Left lung (tissue), 10 donors: ENCODE results near the gene SPINK4. TPM values are rescaled to one million over a fixed set of nuclear protein-coding genes. Genes with fewer than 3 reads are reported as not detected.

Experiments
- ATAC-seq: fragments of 200-7000 bp; cut with Tn5 transposase; one replicate; pipeline ENCODE4 v1.9.1; 2020; ENCODE audit warnings: moderate library complexity
- DNase-seq, 4 donors: peaks; one replicate each; pipeline ENCODE4 v3.0.0-alpha.2; 2013 to 2020
- H3K27ac ChIP-seq, 2 donors: fragments of 200-600 bp; sonication (generic) in 1 of 2; one replicate each; pipeline versions ENCODE4 v1.5.0 to v1.8.0; 2020 to 2021
- H3K27me3 ChIP-seq, 2 donors: fragments of 200-600 bp; sonication (generic) in 1 of 2; one replicate each; pipeline versions ENCODE4 v1.5.0 to v1.8.0; 2020 to 2021
- H3K36me3 ChIP-seq, 2 donors: fragments of 200-600 bp; sonication (generic) in 1 of 2; one replicate each; pipeline versions ENCODE4 v1.5.0 to v1.8.0; 2020 to 2021
- H3K4me1 ChIP-seq, 2 donors: fragments of 200-600 bp; one replicate each; pipeline ENCODE4 v1.8.0; 2021
- H3K4me3 ChIP-seq, 2 donors: fragments of 200-600 bp; sonication (generic) in 1 of 2; one replicate each; pipeline versions ENCODE4 v1.5.0 to v1.8.0; 2020 to 2021; ENCODE audit warnings: mild to moderate bottlenecking in 1 of 2
- H3K9me3 ChIP-seq, 2 donors: fragments of 200-600 bp; sonication (generic) in 1 of 2; one replicate each; pipeline versions ENCODE4 v1.5.0 to v1.8.0; 2020 to 2021
- intact Hi-C, 2 donors: fragments of 100-400 bp; cut with DNase I; formaldehyde crosslinking; loops; one replicate each; pipeline versions ENCODE4 v1.11.2 to v1.14.2; 2022
- polyA plus RNA-seq, 6 donors: library from polyadenylated mRNA; unstranded; fragments of 120-200 nt; gene quantifications; one replicate each; pipeline ENCODE4 v1.2.1, GENCODE V29; 2013; ENCODE audit not compliant: insufficient read length in 6 of 6
- total RNA-seq, 2 donors: library from RNA; stranded (reverse); fragmentation: NEBNext Ultra II Directional; extraction: Animal tissue kit (Norgen Biotek cat#: 25700); gene quantifications; one replicate each; pipeline ENCODE4 v1.2.1, GENCODE V29; 2021
- TF ChIP-seq, protein P1 (sequence below), 2 donors: fragments of 200-600 bp; sonication (generic) in 1 of 2; IDR thresholded peaks; one replicate each; pipeline versions ENCODE4 v1.5.0 to v1.8.0; 2021; ENCODE audit warnings: antibody characterized with exemption in 2 of 2
- donor health status: DM: no; HTN: yes; CAD: no.
- donor health status: DM: no; HTN: no; CAD: no.

SPINK4 gene
- total and polyA plus RNA-seq, 8 donors: not detected

DNA sequence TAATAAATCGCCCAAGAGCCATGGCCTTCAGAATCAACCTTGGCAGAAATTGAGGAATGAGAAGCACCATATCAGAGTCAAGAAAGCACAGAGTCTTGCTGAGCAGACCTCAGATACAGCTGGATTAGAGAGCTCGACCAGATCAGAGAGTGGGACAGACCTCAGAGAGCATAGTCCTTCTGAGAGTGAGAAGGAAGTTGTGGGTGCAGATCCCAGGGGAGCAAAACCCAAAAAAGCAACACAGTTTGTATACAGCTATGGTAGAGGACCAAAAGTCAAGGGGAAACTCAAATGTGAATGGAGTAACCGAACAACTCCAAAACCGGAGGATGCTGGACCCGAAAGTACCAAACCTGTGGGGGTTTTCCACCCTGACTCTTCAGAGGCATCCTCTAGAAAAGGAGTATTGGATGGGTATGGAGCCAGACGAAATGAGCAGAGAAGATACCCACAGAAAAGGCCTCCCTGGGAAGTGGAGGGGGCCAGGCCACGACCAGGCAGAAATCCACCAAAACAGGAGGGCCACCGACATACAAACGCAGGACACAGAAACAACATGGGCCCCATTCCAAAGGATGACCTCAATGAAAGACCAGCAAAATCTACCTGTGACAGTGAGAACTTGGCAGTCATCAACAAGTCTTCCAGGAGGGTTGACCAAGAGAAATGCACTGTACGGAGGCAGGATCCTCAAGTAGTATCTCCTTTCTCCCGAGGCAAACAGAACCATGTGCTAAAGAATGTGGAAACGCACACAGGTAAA, 54.9 kb downstream of the SPINK4 start:
- TF ChIP-seq, protein P1, sequence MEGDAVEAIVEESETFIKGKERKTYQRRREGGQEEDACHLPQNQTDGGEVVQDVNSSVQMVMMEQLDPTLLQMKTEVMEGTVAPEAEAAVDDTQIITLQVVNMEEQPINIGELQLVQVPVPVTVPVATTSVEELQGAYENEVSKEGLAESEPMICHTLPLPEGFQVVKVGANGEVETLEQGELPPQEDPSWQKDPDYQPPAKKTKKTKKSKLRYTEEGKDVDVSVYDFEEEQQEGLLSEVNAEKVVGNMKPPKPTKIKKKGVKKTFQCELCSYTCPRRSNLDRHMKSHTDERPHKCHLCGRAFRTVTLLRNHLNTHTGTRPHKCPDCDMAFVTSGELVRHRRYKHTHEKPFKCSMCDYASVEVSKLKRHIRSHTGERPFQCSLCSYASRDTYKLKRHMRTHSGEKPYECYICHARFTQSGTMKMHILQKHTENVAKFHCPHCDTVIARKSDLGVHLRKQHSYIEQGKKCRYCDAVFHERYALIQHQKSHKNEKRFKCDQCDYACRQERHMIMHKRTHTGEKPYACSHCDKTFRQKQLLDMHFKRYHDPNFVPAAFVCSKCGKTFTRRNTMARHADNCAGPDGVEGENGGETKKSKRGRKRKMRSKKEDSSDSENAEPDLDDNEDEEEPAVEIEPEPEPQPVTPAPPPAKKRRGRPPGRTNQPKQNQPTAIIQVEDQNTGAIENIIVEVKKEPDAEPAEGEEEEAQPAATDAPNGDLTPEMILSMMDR (IDR thresholded peaks at IDR 0.05): no peak
- Histone ChIP-seq H3K36me3 (peaks cover 0 to 64% of the 10 kb centered on the region in 2 donors), H3K4me1 (peaks cover 9 to 75% of the 10 kb centered on the region in 2 donors)

DNA sequence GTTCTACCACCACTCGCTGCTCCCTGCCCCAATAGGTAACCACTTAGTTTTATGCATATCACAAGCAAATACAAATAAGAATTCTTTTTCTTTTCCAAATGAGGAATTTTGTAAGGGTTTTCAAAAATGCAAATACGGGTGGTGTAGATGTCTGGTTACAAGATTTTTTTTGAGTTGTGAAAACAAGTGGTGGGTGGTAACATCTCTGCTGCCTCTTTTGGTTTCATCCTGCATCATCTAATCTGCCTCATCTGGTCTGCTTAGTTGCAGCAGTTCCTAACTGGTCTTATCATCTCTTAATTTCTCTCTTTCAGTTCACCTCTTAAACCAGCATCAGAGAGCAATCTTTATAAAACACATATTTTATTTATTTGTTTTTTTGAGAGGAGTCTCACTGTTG, 55.6 kb downstream of the SPINK4 start:
- intact Hi-C loops: no loop called here
- Histone ChIP-seq H3K36me3 (peaks cover 0 to 70% of the 10 kb centered on the region in 2 donors), H3K9me3 (no peaks in the 10 kb centered on the region), H3K4me1 (peaks cover 9 to 80% of the 10 kb centered on the region in 2 donors), H3K27ac (no peak overlapping the region), H3K27me3 (no peaks in the 10 kb centered on the region), H3K4me3 (no peak overlapping the region)
- no peak for DNase-seq
- no peak for ATAC-seq
- TF ChIP-seq, protein P1 (IDR thresholded peaks at IDR 0.05): no peak

More for the DNA sequence above, 54.9 kb downstream of the SPINK4 start:
- Histone ChIP-seq H3K9me3 (no peaks in the 10 kb centered on the region), H3K27ac (no peak overlapping the region), H3K27me3 (no peaks in the 10 kb centered on the region), H3K4me3 (no peak overlapping the region)
- no peak for DNase-seq
- intact Hi-C loops: no loop called here
- ATAC-seq: no peak

DNA sequence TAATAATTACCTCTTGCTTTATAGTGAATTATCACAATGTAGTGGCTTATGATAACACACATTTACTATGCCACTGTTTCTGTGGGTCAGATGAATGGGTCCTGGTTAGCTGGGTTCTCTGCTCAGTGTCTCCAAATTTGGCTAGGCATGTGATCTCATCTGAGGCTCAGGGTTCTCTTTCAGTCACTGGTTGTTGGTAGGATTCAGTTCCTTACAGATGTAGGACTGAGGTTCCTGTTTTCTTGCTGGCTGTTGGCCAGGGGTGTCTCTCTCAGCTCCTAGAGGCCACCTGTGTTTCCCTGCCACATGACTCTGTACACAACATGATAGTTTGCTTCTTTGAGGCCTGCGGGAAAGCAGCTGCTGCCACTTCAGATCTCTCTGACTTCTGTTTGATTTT, 57.5 kb downstream of the SPINK4 start:
- peaks cover 3 to 84% of the 10 kb centered on the region in 2 donors for H3K36me3 ChIP-seq
- peak overlapping the region in 1 of 2 donors; percentile 54 for H3K27ac ChIP-seq
- TF ChIP-seq, protein P1 (IDR thresholded peaks at IDR 0.05): no peak
- no peak overlapping the region for H3K4me3 ChIP-seq
- H3K4me1 ChIP-seq: peaks cover 9 to 65% of the 10 kb centered on the region in 2 donors
- peak in 2 of 4 donors; percentile 25 to 78 for DNase-seq
- peak; percentile 83 for ATAC-seq
- no peaks in the 10 kb centered on the region for H3K9me3 ChIP-seq
- intact Hi-C loops: no loop called here
- no peaks in the 10 kb centered on the region for H3K27me3 ChIP-seq

Other genes starting within 250 kb of the SPINK4 start
- gene APTX, start 238.5 kb upstream of the SPINK4 start, total RNA-seq: 10 to 100 TPM; 21.7 to 29.1 TPM
- 10 to 100 TPM; 38.1 to 52.1 (median 46.3) TPM for gene APTX, start 238.5 kb upstream of the SPINK4 start, polyA plus RNA-seq
- gene DNAJA1, start 214.9 kb upstream of the SPINK4 start, total RNA-seq: 100 to 1,000 TPM; 132 to 134 TPM
- gene DNAJA1, start 214.9 kb upstream of the SPINK4 start, polyA plus RNA-seq: 100 to 1,000 TPM; 175 to 233 (median 193) TPM
- 10 to 100 TPM; 17.3 to 19.0 TPM for gene SMU1, start 163.5 kb upstream of the SPINK4 start, total RNA-seq
- 10 to 100 TPM; 24.6 to 30.1 (median 28.3) TPM for gene SMU1, start 163.5 kb upstream of the SPINK4 start, polyA plus RNA-seq
- 100 to 1,000 TPM in 1 of 2 donors, 10 to 100 TPM in 1; 83.6 to 107 TPM for gene B4GALT1, start 72.8 kb upstream of the SPINK4 start, total RNA-seq
- 10 to 100 TPM; 58.8 to 79.6 (median 74.5) TPM for gene B4GALT1, start 72.8 kb upstream of the SPINK4 start, polyA plus RNA-seq
- 100 to 1,000 TPM; 103 to 111 TPM for gene BAG1, start 24.5 kb downstream of the SPINK4 start, total RNA-seq
- 10 to 100 TPM; 52.3 to 60.7 (median 56.1) TPM for gene BAG1, start 24.5 kb downstream of the SPINK4 start, polyA plus RNA-seq
- gene CHMP5, start 24.9 kb downstream of the SPINK4 start, total RNA-seq: 10 to 100 TPM; 67.4 to 79.3 TPM
- gene CHMP5, start 24.9 kb downstream of the SPINK4 start, polyA plus RNA-seq: 100 to 1,000 TPM in 3 of 6 donors, 10 to 100 TPM in 3; 92.3 to 112 (median 99.8) TPM
- gene NFX1, start 50.3 kb downstream of the SPINK4 start, total RNA-seq: 10 to 100 TPM; 32.0 to 39.3 TPM
- gene NFX1, start 50.3 kb downstream of the SPINK4 start, polyA plus RNA-seq: 10 to 100 TPM; 35.2 to 43.2 (median 38.4) TPM
- 1 to 10 TPM; 1.5 to 8.3 TPM for gene AQP7, start 162.4 kb downstream of the SPINK4 start, total RNA-seq
- 1 to 10 TPM; 2.1 to 5.4 (median 3.3) TPM for gene AQP7, start 162.4 kb downstream of the SPINK4 start, polyA plus RNA-seq
- 100 to 1,000 TPM; 231 to 265 TPM for gene AQP3, start 207.4 kb downstream of the SPINK4 start, total RNA-seq
- 10 to 100 TPM in 5 of 6 donors, 1 to 10 TPM in 1; 8.0 to 31.5 (median 22.6) TPM for gene AQP3, start 207.4 kb downstream of the SPINK4 start, polyA plus RNA-seq
- gene NOL6, start 233.8 kb downstream of the SPINK4 start, total RNA-seq: 10 to 100 TPM; 36.1 to 48.3 TPM
- 10 to 100 TPM; 23.3 to 36.9 (median 26.3) TPM for gene NOL6, start 233.8 kb downstream of the SPINK4 start, polyA plus RNA-seq